Activated effector memory CD4-positive, alpha-beta T cell treated with anti-CD3 and anti-CD28 coated beads, Interleukin-2, amount 50 U/mL, for 16 hours (primary cell): Measurements from ENCODE around the gene L3MBTL2.
"Not testable (repeated sequence)": the region's sequence is repeated elsewhere in the genome, so short reads cannot be mapped to it uniquely, and the experiment has no call there.

Experiments used
- DNase-seq: peaks from one replicate; pipeline ENCODE4 v3.0.0-alpha.2; 2020

L3MBTL2 gene

GRCh38 chr22:41242396-41243117 lies 37.4 kb downstream of the L3MBTL2 start:
- DNase-seq, result no peak

GRCh38 chr22:41243361-41243760 lies 38.2 kb downstream of the L3MBTL2 start:
- DNase-seq, result no peak

GRCh38 chr22:41245917-41246499 lies 40.9 kb downstream of the L3MBTL2 start:
- DNase-seq, result no peak

- DNase-seq, result no peak
Measured at GRCh38 chr22:41247703-41248102, 42.6 kb downstream of the L3MBTL2 start.

- DNase-seq, result no peak
Measured at GRCh38 chr22:41248314-41248713, 43.2 kb downstream of the L3MBTL2 start.

- no peak for DNase-seq
Measured at GRCh38 chr22:41248758-41249157, 43.6 kb downstream of the L3MBTL2 start.

GRCh38 chr22:41249442-41249841 lies 44.3 kb downstream of the L3MBTL2 start:
- no peak for DNase-seq

GRCh38 chr22:41250127-41250526 lies 45.0 kb downstream of the L3MBTL2 start:
- DNase-seq, result no peak

GRCh38 chr22:41252365-41252764 lies 47.3 kb downstream of the L3MBTL2 start:
- DNase-seq, result no peak

- DNase-seq, result no peak
Measured at GRCh38 chr22:41254230-41254629, 49.1 kb downstream of the L3MBTL2 start.

- DNase-seq, result no peak
Measured at GRCh38 chr22:41256254-41257253, 51.4 kb downstream of the L3MBTL2 start.

- DNase-seq, result no peak
Measured at GRCh38 chr22:41257696-41258095, 52.6 kb downstream of the L3MBTL2 start.

GRCh38 chr22:41259756-41260155 lies 54.6 kb downstream of the L3MBTL2 start:
- DNase-seq, result not testable (repeated sequence)

- DNase-seq, result no peak
Measured at GRCh38 chr22:41260871-41261270, 55.8 kb downstream of the L3MBTL2 start.

- DNase-seq, result no peak
Measured at GRCh38 chr22:41261541-41262249, 56.6 kb downstream of the L3MBTL2 start.

- no peak for DNase-seq
Measured at GRCh38 chr22:41262250-41262765, 57.2 kb downstream of the L3MBTL2 start.

- no peak for DNase-seq
Measured at GRCh38 chr22:41263704-41264103, 58.6 kb downstream of the L3MBTL2 start.

GRCh38 chr22:41264408-41264941 lies 59.4 kb downstream of the L3MBTL2 start:
- DNase-seq, result no peak

GRCh38 chr22:41267958-41268357 lies 62.8 kb downstream of the L3MBTL2 start:
- no peak for DNase-seq

- no peak for DNase-seq
Measured at GRCh38 chr22:41271787-41272186, 66.7 kb downstream of the L3MBTL2 start.

- DNase-seq, result no peak
Measured at GRCh38 chr22:41273128-41273527, 68.0 kb downstream of the L3MBTL2 start.

- no peak for DNase-seq
Measured at GRCh38 chr22:41274856-41275255, 69.7 kb downstream of the L3MBTL2 start.
